ENCODE measurements around the gene BRIX1. TPM values are rescaled to one million over a fixed set of nuclear protein-coding genes. Genes with fewer than 3 reads are reported as not detected.

The BRIX1 gene
- total and polyA plus RNA-seq, 9 of the 15 experiments (the other 6 are each of a cell fraction or from before 2014, with no cell fraction given) = 115 to 193 (median 159) TPM

GRCh38 chr5:34967540-34967939 is 52.0 kb downstream of the BRIX1 start (continued):
- TF ChIP-seq CREBBP (IDR thresholded peaks at IDR 0.05; ENCODE audit: low read depth, low read length) (no peak), ZNF217 (CRISPR knock-in tag; IDR thresholded peaks at IDR 0.05) (no peak), BDP1 (IDR thresholded peaks at IDR 0.05; ENCODE audit: insufficient read depth, insufficient read length) (no peak), GATA2 (CRISPR knock-in tag; IDR thresholded peaks at IDR 0.05) (no peak), CTBP1 (IDR thresholded peaks at IDR 0.05; ENCODE audit: borderline replicate concordance) (no peak)
- TF ChIP-seq, protein P1, sequence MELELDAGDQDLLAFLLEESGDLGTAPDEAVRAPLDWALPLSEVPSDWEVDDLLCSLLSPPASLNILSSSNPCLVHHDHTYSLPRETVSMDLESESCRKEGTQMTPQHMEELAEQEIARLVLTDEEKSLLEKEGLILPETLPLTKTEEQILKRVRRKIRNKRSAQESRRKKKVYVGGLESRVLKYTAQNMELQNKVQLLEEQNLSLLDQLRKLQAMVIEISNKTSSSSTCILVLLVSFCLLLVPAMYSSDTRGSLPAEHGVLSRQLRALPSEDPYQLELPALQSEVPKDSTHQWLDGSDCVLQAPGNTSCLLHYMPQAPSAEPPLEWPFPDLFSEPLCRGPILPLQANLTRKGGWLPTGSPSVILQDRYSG (tag; conservative IDR thresholded peaks at IDR 0.05; ENCODE audit: low read depth) = no peak

GRCh38 chr5:34968258-34968657 is 52.7 kb downstream of the BRIX1 start:
- Histone ChIP-seq H4K20me1 (replicated peaks; ENCODE audit: control insufficient read depth, insufficient read depth, low read length) (no peaks in the 10 kb centered on the region), H3K27ac (ENCODE audit: extremely low read depth, low read depth, low read length) (no peak overlapping the region), H3K4me3 (no peak overlapping the region), H3K9ac (ENCODE audit: insufficient read depth in 1 of 2, low read depth in 2 of 2, low read length in 2 of 2) (no peak overlapping the region; a peak in 1 of 4 replicates), H3K9me1 (ENCODE audit: control insufficient read depth, insufficient read depth, low read length) (no peaks in the 10 kb centered on the region), H3K79me2 (ENCODE audit: control insufficient read depth, insufficient read depth, low read length) (no peaks in the 10 kb centered on the region), H3K4me1 (replicated peaks in 1 of 2; ENCODE audit: control insufficient read depth in 2 of 2, insufficient read depth in 2 of 2, low read length in 2 of 2) (no peaks in the 10 kb centered on the region), H2AFZ (ENCODE audit: low read depth, low read length) (no peak overlapping the region), H3K9me3 (replicated peaks; ENCODE audit: control insufficient read depth, insufficient read depth, low read depth, low read length) (no peaks in the 10 kb centered on the region), H3K27me3 (ENCODE audit: control insufficient read depth in 2 of 2, insufficient read depth in 2 of 2, low read length in 2 of 2) (no peaks in the 10 kb centered on the region), H3K4me2 (ENCODE audit: insufficient read depth, low read length) (no peak overlapping the region), H3K36me3 (ENCODE audit: control insufficient read depth, insufficient read depth, low read length) (no peaks in the 10 kb centered on the region)
- in situ Hi-C loops (cut with MboI) = no loop called here
- FAIRE-seq = no peak
- BruUV-seq (replicated peaks) = no TSS peak
- no peak for DNase-seq (ENCODE audit: extremely low read depth in 1 of 4, low spot score in 3 of 4)
- POLR2A ChIA-PET = interaction anchor here (0.6 kb wide), 1 partner anchor 131 kb away, joined by 3 read pairs; no protein-coding TSS in a partner anchor
- intact Hi-C loops (cut with micrococcal nuclease) = no loop called here
- no peak for ATAC-seq
- CTCF ChIA-PET (ENCODE audit: low intra/inter-chr PET ratio) = no interaction called here
- 45% methylated on average over 2 of the region's 2 CpGs for WGBS (ENCODE audit: insufficient coverage, low coverage, missing lambda C conversion rate)
- TF ChIP-seq TRIM28 (IDR thresholded peaks at IDR 0.05) (no peak), ZNF699 (CRISPR knock-in tag; IDR thresholded peaks at IDR 0.05; ENCODE audit: insufficient replicate concordance) (no peak), MECOM (CRISPR knock-in tag; IDR thresholded peaks at IDR 0.05) (no peak), TRIM24 (IDR thresholded peaks at IDR 0.05) (no peak), YBX1 (IDR thresholded peaks at IDR 0.05) (no peak), ARID4B (CRISPR knock-in tag; IDR thresholded peaks at IDR 0.05) (no peak), ZNF79 (CRISPR knock-in tag; IDR thresholded peaks at IDR 0.05; ENCODE audit: low read depth) (no peak), LARP7 (IDR thresholded peaks at IDR 0.05) (no peak), ZNF449 (CRISPR knock-in tag; IDR thresholded peaks at IDR 0.05) (no peak), TAF15 (IDR thresholded peaks at IDR 0.05; ENCODE audit: low read depth, low read length) (no peak)

Measured in K562 (cell line).